ENCODE data around the gene DLG2.

- TF ChIP-seq YY1 (IDR thresholded peaks at IDR 0.05; ENCODE audit: low read depth) = no peak
- TF ChIP-seq EP300 (IDR thresholded peaks at IDR 0.05; ENCODE audit: borderline replicate concordance) = no peak
- TF ChIP-seq, protein P1, sequence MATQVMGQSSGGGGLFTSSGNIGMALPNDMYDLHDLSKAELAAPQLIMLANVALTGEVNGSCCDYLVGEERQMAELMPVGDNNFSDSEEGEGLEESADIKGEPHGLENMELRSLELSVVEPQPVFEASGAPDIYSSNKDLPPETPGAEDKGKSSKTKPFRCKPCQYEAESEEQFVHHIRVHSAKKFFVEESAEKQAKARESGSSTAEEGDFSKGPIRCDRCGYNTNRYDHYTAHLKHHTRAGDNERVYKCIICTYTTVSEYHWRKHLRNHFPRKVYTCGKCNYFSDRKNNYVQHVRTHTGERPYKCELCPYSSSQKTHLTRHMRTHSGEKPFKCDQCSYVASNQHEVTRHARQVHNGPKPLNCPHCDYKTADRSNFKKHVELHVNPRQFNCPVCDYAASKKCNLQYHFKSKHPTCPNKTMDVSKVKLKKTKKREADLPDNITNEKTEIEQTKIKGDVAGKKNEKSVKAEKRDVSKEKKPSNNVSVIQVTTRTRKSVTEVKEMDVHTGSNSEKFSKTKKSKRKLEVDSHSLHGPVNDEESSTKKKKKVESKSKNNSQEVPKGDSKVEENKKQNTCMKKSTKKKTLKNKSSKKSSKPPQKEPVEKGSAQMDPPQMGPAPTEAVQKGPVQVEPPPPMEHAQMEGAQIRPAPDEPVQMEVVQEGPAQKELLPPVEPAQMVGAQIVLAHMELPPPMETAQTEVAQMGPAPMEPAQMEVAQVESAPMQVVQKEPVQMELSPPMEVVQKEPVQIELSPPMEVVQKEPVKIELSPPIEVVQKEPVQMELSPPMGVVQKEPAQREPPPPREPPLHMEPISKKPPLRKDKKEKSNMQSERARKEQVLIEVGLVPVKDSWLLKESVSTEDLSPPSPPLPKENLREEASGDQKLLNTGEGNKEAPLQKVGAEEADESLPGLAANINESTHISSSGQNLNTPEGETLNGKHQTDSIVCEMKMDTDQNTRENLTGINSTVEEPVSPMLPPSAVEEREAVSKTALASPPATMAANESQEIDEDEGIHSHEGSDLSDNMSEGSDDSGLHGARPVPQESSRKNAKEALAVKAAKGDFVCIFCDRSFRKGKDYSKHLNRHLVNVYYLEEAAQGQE (IDR thresholded peaks at IDR 0.05; ENCODE audit: low read depth) = no peak
- no peak for TF ChIP-seq ZBTB7A (IDR thresholded peaks at IDR 0.05; ENCODE audit: low read depth)
- TF ChIP-seq TAF1 (IDR thresholded peaks at IDR 0.05; ENCODE audit: low read depth) = no peak
- no peak for TF ChIP-seq FOXM1 (IDR thresholded peaks at IDR 0.05; ENCODE audit: borderline replicate concordance, low read depth)
- TF ChIP-seq EGR1 (IDR thresholded peaks at IDR 0.05) = no peak
- TF ChIP-seq NFIC (IDR thresholded peaks at IDR 0.05) = no peak
- no peak for TF ChIP-seq CEBPB (IDR thresholded peaks at IDR 0.05)
- TF ChIP-seq TEAD4 (IDR thresholded peaks at IDR 0.05) = no peak
- TF ChIP-seq MAX (IDR thresholded peaks at IDR 0.05) = no peak
These were observed 2151.4 kb downstream of the DLG2 start for GRCh38 chr11:83475760-83476159.
